MM.1S (cell line): ENCODE measurements around the gene MEGF6.

Experiments
- DNase-seq: peaks from one replicate; pipeline ENCODE4 v3.0.0-alpha.2; 2015
- H2AFZ ChIP-seq: fragments of 300-600 bp; sonication (generic); 2 replicates; pipeline ENCODE4 v1.6.0; 2016; ENCODE audit warnings: antibody characterized with exemption, low read length
- H3F3A ChIP-seq: fragments of 300-600 bp; sonication (generic); 2 replicates; pipeline ENCODE4 v1.6.1; 2016; ENCODE audit warnings: mild to moderate bottlenecking, antibody characterized with exemption, low read length, moderate library complexity, mixed read lengths; ENCODE audit not compliant: insufficient read depth
- H3K27ac ChIP-seq: fragments of 300-600 bp; sonication (generic); 2 replicates; pipeline ENCODE4 v1.5.1; 2016; ENCODE audit warnings: mild to moderate bottlenecking, low read length
- H3K27me3 ChIP-seq: fragments of 300-600 bp; sonication (generic); replicated peaks from 2 replicates; pipeline ENCODE4 v1.6.0; 2016; ENCODE audit warnings: low read length; ENCODE audit not compliant: insufficient read depth
- H3K36me3 ChIP-seq: fragments of 300-600 bp; sonication (generic); replicated peaks from 2 replicates; pipeline ENCODE4 v1.6.1; 2016; ENCODE audit warnings: mild to moderate bottlenecking, low read length, mixed read lengths; ENCODE audit not compliant: insufficient read depth
- H3K4me1 ChIP-seq: fragments of 300-600 bp; sonication (generic); 2 replicates; pipeline ENCODE4 v1.6.1; 2016; ENCODE audit warnings: low read length, mixed read lengths
- H3K4me2 ChIP-seq: fragments of 300-600 bp; sonication (generic); 2 replicates; pipeline ENCODE4 v1.6.0; 2016; ENCODE audit warnings: low read depth, low read length
- H3K4me3 ChIP-seq: fragments of 300-600 bp; sonication (generic); 2 replicates; pipeline ENCODE4 v1.5.1; 2016; ENCODE audit warnings: low read length, mixed read lengths
- H3K79me2 ChIP-seq: fragments of 300-600 bp; sonication (generic); 2 replicates; pipeline ENCODE4 v1.6.1; 2016; ENCODE audit warnings: mixed run types, low read length, mixed read lengths
- H3K9ac ChIP-seq: fragments of 300-600 bp; sonication (generic); 2 replicates; pipeline ENCODE4 v1.6.1; 2016; ENCODE audit warnings: low read length, mixed read lengths
- H3K9me2 ChIP-seq: fragments of 300-600 bp; sonication (generic); replicated peaks from 2 replicates; pipeline ENCODE4 v1.6.1; 2016; ENCODE audit warnings: mild to moderate bottlenecking, low read length, mixed read lengths; ENCODE audit not compliant: insufficient read depth
- H3K9me3 ChIP-seq: fragments of 300-600 bp; sonication (generic); replicated peaks from 2 replicates; pipeline ENCODE4 v1.6.1; 2016; ENCODE audit warnings: mild to moderate bottlenecking, low read length, mixed read lengths; ENCODE audit not compliant: insufficient read depth
- H4K20me1 ChIP-seq: fragments of 300-600 bp; sonication (generic); 2 replicates; pipeline ENCODE4 v1.6.1; 2016; ENCODE audit warnings: mild to moderate bottlenecking, low read length, moderate library complexity, mixed read lengths; ENCODE audit not compliant: insufficient read depth
- CTCF ChIP-seq: fragments of 300-600 bp; sonication (generic); IDR thresholded peaks from 2 replicates; pipeline ENCODE4 v1.5.1; 2016; ENCODE audit warnings: antibody characterized with exemption, low read length, mixed read lengths
- EZH2 ChIP-seq: fragments of 300-600 bp; sonication (generic); optimal IDR thresholded peaks from 2 replicates; pipeline ENCODE3; 2017; ENCODE audit warnings: low read depth, mild to moderate bottlenecking, antibody characterized with exemption, low read length, mixed read lengths
- EZH2phosphoT487 ChIP-seq: fragments of 300-600 bp; sonication (generic); IDR thresholded peaks from 2 replicates; pipeline ENCODE4 v1.6.1; 2018; ENCODE audit warnings: antibody characterized with exemption, low read length

Gene MEGF6

GRCh38 chr1:3440711-3441409, 170.4 kb downstream of the MEGF6 start:
- Histone ChIP-seq H3K9ac (no peak overlapping the region), H4K20me1 (no peaks in the 10 kb centered on the region), H3K4me3 (no peak overlapping the region), H3K4me1 (no peaks in the 10 kb centered on the region), H2AFZ (no peak overlapping the region), H3F3A (no peaks in the 10 kb centered on the region), H3K36me3 (no peaks in the 10 kb centered on the region), H3K27me3 (peaks cover 96% of the 10 kb centered on the region), H3K27ac (no peak overlapping the region), H3K9me2 (no peaks in the 10 kb centered on the region), H3K4me2 (no peak overlapping the region), H3K9me3 (no peaks in the 10 kb centered on the region), H3K79me2 (no peaks in the 10 kb centered on the region)
- TF ChIP-seq EZH2phosphoT487 (no peak), EZH2 (no peak), CTCF (no peak)
- DNase-seq = no peak

- Histone ChIP-seq H3K9me3 (no peaks in the 10 kb centered on the region), H3K4me3 (no peak overlapping the region), H3K27me3 (peaks cover 96% of the 10 kb centered on the region), H3K9ac (no peak overlapping the region), H3K4me1 (no peaks in the 10 kb centered on the region), H3K9me2 (no peaks in the 10 kb centered on the region), H2AFZ (no peak overlapping the region), H3F3A (no peaks in the 10 kb centered on the region), H4K20me1 (no peaks in the 10 kb centered on the region), H3K4me2 (no peak overlapping the region), H3K27ac (no peak overlapping the region), H3K79me2 (no peaks in the 10 kb centered on the region), H3K36me3 (no peaks in the 10 kb centered on the region)
- no peak for TF ChIP-seq EZH2
- TF ChIP-seq EZH2phosphoT487 = no peak
- no peak for TF ChIP-seq CTCF
- no peak for DNase-seq
Observed at GRCh38 chr1:3440300-3440681, 171.0 kb downstream of the MEGF6 start.
